DMS79 (cell line): ENCODE results near the gene PEX16.
A peak's percentile ranks its signal among the peaks of the same experiment; 100 is the strongest.

Source experiments
- DNase-seq: peaks from one replicate; lab custom pipeline; 2025; lab: John Stamatoyannopoulos, UW

The PEX16 gene

GRCh38 chr11:45917623-45918330 is at the start of gene PEX16:
PEX16 (minus strand) TSS chr11:45917877; CDS start chr11:45917811, 66 bp downstream.
- DNase-seq = peak; percentile 99

GRCh38 chr11:45964911-45965389 is 47.3 kb upstream of the PEX16 start:
- peak; percentile 55 for DNase-seq

GRCh38 chr11:45961751-45962240 is 44.1 kb upstream of the PEX16 start:
- no peak for DNase-seq

GRCh38 chr11:45960387-45961095 is 42.9 kb upstream of the PEX16 start:
- DNase-seq = no peak

- no peak for DNase-seq
Observed at GRCh38 chr11:45959851-45960250, 42.2 kb upstream of the PEX16 start.

GRCh38 chr11:45949992-45950407 is 32.3 kb upstream of the PEX16 start:
- no peak for DNase-seq

- DNase-seq = no peak
Observed at GRCh38 chr11:45948356-45948755, 30.7 kb upstream of the PEX16 start.

GRCh38 chr11:45947885-45948284 is 30.2 kb upstream of the PEX16 start:
- DNase-seq = no peak

- DNase-seq = no peak
Observed at GRCh38 chr11:45945397-45945999, 27.8 kb upstream of the PEX16 start.

- DNase-seq = no peak
Observed at GRCh38 chr11:45942381-45942780, 24.7 kb upstream of the PEX16 start.

- DNase-seq = no peak
Observed at GRCh38 chr11:45941285-45941684, 23.6 kb upstream of the PEX16 start.

- no peak for DNase-seq
Observed at GRCh38 chr11:45939836-45940235, 22.2 kb upstream of the PEX16 start.

GRCh38 chr11:45937916-45938315 is 20.2 kb upstream of the PEX16 start:
- DNase-seq = no peak

GRCh38 chr11:45936511-45937054 is 18.9 kb upstream of the PEX16 start:
- no peak for DNase-seq

- DNase-seq = no peak
Observed at GRCh38 chr11:45935349-45936064, 17.8 kb upstream of the PEX16 start.

GRCh38 chr11:45934580-45935318 is 17.1 kb upstream of the PEX16 start:
- DNase-seq = no peak

- no peak for DNase-seq
Observed at GRCh38 chr11:45933846-45934579, 16.3 kb upstream of the PEX16 start.

GRCh38 chr11:45933131-45933831 is 15.6 kb upstream of the PEX16 start:
- DNase-seq = no peak

- DNase-seq = no peak
Observed at GRCh38 chr11:45932217-45932616, 14.5 kb upstream of the PEX16 start.

- no peak for DNase-seq
Observed at GRCh38 chr11:45931739-45932138, 14.1 kb upstream of the PEX16 start.
